Caco-2 (cell line): ENCODE data around the gene APOBEC3F. TPM values are rescaled to one million over a fixed set of nuclear protein-coding genes. Genes with fewer than 3 reads are reported as not detected.

Source experiments
- BruUV-seq: library from RNA; stranded (reverse); fragments of 400-500 nt; replicated peaks from 2 replicates; lab custom pipeline; 2021; lab: Mats Ljungman, UMichigan
- CTCF ChIA-PET: fragments of 300-600 bp; sonication (Branson Sonifier 250); formaldehyde crosslinking; loops from one replicate; lab custom pipeline; 2022; ENCODE audit warnings: antibody characterized with exemption; lab: Charles Lee
- POLR2A ChIA-PET: fragments of 300-600 bp; sonication (Branson Sonifier 250); formaldehyde crosslinking; loops from one replicate; lab custom pipeline; 2022; ENCODE audit warnings: antibody characterized with exemption; lab: Charles Lee
- DNase-seq, 2 experiments: peaks; one replicate each; pipeline versions ENCODE4 v3.0.0 to v3.0.0-alpha.2; 2020 to 2022
- H3K27me3 ChIP-seq: replicated peaks from 2 replicates; pipeline ENCODE4 v1.6.0; 2011; ENCODE audit warnings: low read length; ENCODE audit not compliant: control insufficient read depth, insufficient read depth
- H3K36me3 ChIP-seq: 2 replicates; pipeline ENCODE4 v1.5.1; 2011; ENCODE audit warnings: low read length; ENCODE audit not compliant: control insufficient read depth, insufficient read depth
- H3K4me1 ChIP-seq: fragments of 250-450 bp; sonication (Bioruptor Pico); 2 replicates; pipeline ENCODE4 v1.5.1; 2020; ENCODE audit warnings: mild to moderate bottlenecking
- H3K4me3 ChIP-seq: 2 replicates; pipeline ENCODE4 v1.5.1; 2011; ENCODE audit warnings: low read depth, mild to moderate bottlenecking, control low read depth, low read length
- H3K9me3 ChIP-seq: fragments of 250-450 bp; sonication (Bioruptor Pico); 2 replicates; pipeline ENCODE4 v1.5.1; 2020; ENCODE audit warnings: mild to moderate bottlenecking, moderate library complexity
- H3K27ac Mint-ChIP-seq: one replicate; pipeline ENCODE4 v1.8.0; 2022; ENCODE audit warnings: mixed read lengths; ENCODE audit not compliant: unreplicated experiment
- H3K27me3 Mint-ChIP-seq: one replicate; pipeline ENCODE4 v1.8.0; 2022; ENCODE audit warnings: mixed read lengths; ENCODE audit not compliant: insufficient read depth, unreplicated experiment
- H3K36me3 Mint-ChIP-seq: one replicate; pipeline ENCODE4 v1.8.0; 2022; ENCODE audit warnings: mild to moderate bottlenecking, mixed read lengths; ENCODE audit not compliant: insufficient read depth, unreplicated experiment
- H3K4me1 Mint-ChIP-seq: one replicate; pipeline ENCODE4 v1.8.0; 2022; ENCODE audit warnings: low read depth, mixed read lengths; ENCODE audit not compliant: unreplicated experiment
- H3K4me3 Mint-ChIP-seq: one replicate; pipeline ENCODE4 v1.8.0; 2022; ENCODE audit warnings: mild to moderate bottlenecking, moderate library complexity, mixed read lengths; ENCODE audit not compliant: unreplicated experiment
- H3K9me3 Mint-ChIP-seq: one replicate; pipeline ENCODE4 v1.8.0; 2022; ENCODE audit warnings: mixed read lengths; ENCODE audit not compliant: unreplicated experiment
- CTCF ChIP-seq, 2 experiments: fragments of 200-600 bp in 1 of 2; IDR thresholded peaks; 1 replicate in 1 of 2; 2 replicates in 1 of 2; pipeline versions ENCODE4 v1.5.1 to v1.8.0; 2011 to 2022; ENCODE audit warnings: antibody characterized with exemption in 1 of 2, control low read depth in 1 of 2, inconsistent platforms in 1 of 2, low read depth in 1 of 2, low read length in 1 of 2, mild to moderate bottlenecking in 1 of 2, moderate library complexity in 1 of 2; ENCODE audit not compliant: insufficient read depth in 1 of 2, severe bottlenecking in 1 of 2, unreplicated experiment in 1 of 2
- intact Hi-C: fragments of 100-400 bp; cut with micrococcal nuclease; formaldehyde crosslinking; loops from one replicate; pipeline ENCODE4 v1.10.0; 2022; ENCODE audit not compliant: unreplicated experiment
- total RNA-seq: library from RNA; stranded (reverse); gene quantifications from 2 replicates; pipeline ENCODE4 v1.2.3, GENCODE V29; 2022

Gene APOBEC3F
- total RNA-seq, 1 experiment from 2014 or later: 7.8 TPM

- no peak overlapping the region for H3K4me3 Mint-ChIP-seq
- ChIA-PET CTCF (no interaction called here), POLR2A (no interaction called here)
- TF ChIP-seq CTCF (IDR thresholded peaks at IDR 0.05; ENCODE audit: insufficient read depth in 1 of 2, low read depth in 1 of 2, low read length in 1 of 2, severe bottlenecking in 1 of 2, unreplicated experiment in 1 of 2): no peak
- no peaks in the 10 kb centered on the region for H3K9me3 Mint-ChIP-seq
- Histone ChIP-seq H3K9me3 (no peaks in the 10 kb centered on the region), H3K27me3 (no peaks in the 10 kb centered on the region), H3K4me3 (no peak overlapping the region), H3K36me3 (no peaks in the 10 kb centered on the region), H3K4me1 (no peaks in the 10 kb centered on the region)
- no peaks in the 10 kb centered on the region for H3K36me3 Mint-ChIP-seq
- H3K27ac Mint-ChIP-seq: no peak overlapping the region
- H3K27me3 Mint-ChIP-seq: no peaks in the 10 kb centered on the region
- H3K4me1 Mint-ChIP-seq: no peaks in the 10 kb centered on the region
- BruUV-seq: no TSS peak
- no peak for DNase-seq
- intact Hi-C loops: no loop called here
These were observed 57.9 kb downstream of the APOBEC3F start for GRCh38 chr22:39098576-39098975.

- intact Hi-C loops: no loop called here
- H3K27me3 ChIP-seq: no peaks in the 10 kb centered on the region
- no peaks in the 10 kb centered on the region for H3K9me3 ChIP-seq
- Mint-ChIP-seq H3K27ac (no peak overlapping the region), H3K27me3 (no peaks in the 10 kb centered on the region), H3K36me3 (no peaks in the 10 kb centered on the region), H3K4me1 (no peaks in the 10 kb centered on the region), H3K4me3 (no peak overlapping the region), H3K9me3 (no peaks in the 10 kb centered on the region)
- no peak for DNase-seq
- H3K4me1 ChIP-seq: no peaks in the 10 kb centered on the region
- ChIA-PET CTCF (no interaction called here), POLR2A (no interaction called here)
- H3K4me3 ChIP-seq: no peak overlapping the region
- no peaks in the 10 kb centered on the region for H3K36me3 ChIP-seq
- BruUV-seq: no TSS peak
- no peak for TF ChIP-seq CTCF (IDR thresholded peaks at IDR 0.05; ENCODE audit: insufficient read depth in 1 of 2, low read depth in 1 of 2, low read length in 1 of 2, severe bottlenecking in 1 of 2, unreplicated experiment in 1 of 2)
These were observed 60.6 kb downstream of the APOBEC3F start for GRCh38 chr22:39101226-39101625.

GRCh38 chr22:39103431-39103830 lies 62.8 kb downstream of the APOBEC3F start:
- BruUV-seq: no TSS peak
- Mint-ChIP-seq H3K4me3 (no peak overlapping the region), H3K4me1 (no peaks in the 10 kb centered on the region), H3K36me3 (peaks cover 3% of the 10 kb centered on the region), H3K9me3 (no peaks in the 10 kb centered on the region), H3K27ac (no peak overlapping the region), H3K27me3 (no peaks in the 10 kb centered on the region)
- Histone ChIP-seq H3K4me1 (peaks cover 5% of the 10 kb centered on the region; the same call in 1 of the 2 replicates), H3K27me3 (no peaks in the 10 kb centered on the region), H3K36me3 (no peaks in the 10 kb centered on the region), H3K4me3 (no peak overlapping the region), H3K9me3 (no peaks in the 10 kb centered on the region)
- no peak for TF ChIP-seq CTCF (IDR thresholded peaks at IDR 0.05; ENCODE audit: insufficient read depth in 1 of 2, low read depth in 1 of 2, low read length in 1 of 2, severe bottlenecking in 1 of 2, unreplicated experiment in 1 of 2)
- ChIA-PET POLR2A (no interaction called here), CTCF (no interaction called here)
- DNase-seq: no peak
- intact Hi-C loops: no loop called here

Other genes with a start within 250 kb of the APOBEC3F start
- 8.1 and 9.2 TPM in 2 replicates for gene DNAL4, start 246.7 kb upstream of the APOBEC3F start, total RNA-seq
- gene NPTXR, start 196.8 kb upstream of the APOBEC3F start, total RNA-seq: 12.8 and 16.4 TPM in 2 replicates
- gene CBX6, start 168.6 kb upstream of the APOBEC3F start, total RNA-seq: 52.2 and 55.9 TPM in 2 replicates
- gene APOBEC3A, start 83.3 kb upstream of the APOBEC3F start, total RNA-seq: not detected in 2 replicates
- gene APOBEC3B, start 58.5 kb upstream of the APOBEC3F start, total RNA-seq: 55.8 and 60.9 TPM in 2 replicates
- 24.2 and 25.1 TPM in 2 replicates for gene APOBEC3C, start 26.6 kb upstream of the APOBEC3F start, total RNA-seq
- gene APOBEC3D, start 19.7 kb upstream of the APOBEC3F start, total RNA-seq: 0.19 and 0.39 TPM in 2 replicates
- 0.73 and 1.0 TPM in 2 replicates for gene APOBEC3G, start 36.4 kb downstream of the APOBEC3F start, total RNA-seq
- gene APOBEC3H, start 56.4 kb downstream of the APOBEC3F start, total RNA-seq: not detected in 2 replicates
- 4.4 and 5.2 TPM in 2 replicates for gene CBX7, start 111.8 kb downstream of the APOBEC3F start, total RNA-seq
- 7.2 and 8.3 TPM in 2 replicates for gene PDGFB, start 204.1 kb downstream of the APOBEC3F start, total RNA-seq